ACC112 (cell line): ENCODE data around the gene AP2A2.

Experiments used
- H2AFZ ChIP-seq: fragments of 200-600 bp; sonication (generic); one replicate; pipeline ENCODE4 v1.6.0; 2017; ENCODE audit warnings: antibody characterized with exemption, low read length; ENCODE audit not compliant: unreplicated experiment
- H3K27ac ChIP-seq: fragments of 200-600 bp; sonication (generic); 2 replicates; pipeline ENCODE4 v1.5.1; 2014; ENCODE audit warnings: low read depth, mild to moderate bottlenecking, antibody characterized with exemption, low read length, moderate library complexity
- H3K27me3 ChIP-seq: fragments of 200-600 bp; sonication (generic); 2 replicates; pipeline ENCODE4 v1.6.1; 2014; ENCODE audit warnings: mild to moderate bottlenecking, antibody characterized with exemption, low read length, moderate library complexity, mixed read lengths; ENCODE audit not compliant: insufficient read depth
- H3K36me3 ChIP-seq: fragments of 200-600 bp; sonication (generic); 2 replicates; pipeline ENCODE4 v1.6.1; 2016; ENCODE audit warnings: mild to moderate bottlenecking, antibody characterized with exemption, low read length, moderate library complexity, mixed read lengths; ENCODE audit not compliant: insufficient read depth
- H3K4me1 ChIP-seq: fragments of 200-600 bp; sonication (generic); one replicate; pipeline ENCODE4 v1.6.1; 2016; ENCODE audit warnings: low read length, mixed read lengths; ENCODE audit not compliant: insufficient read depth, unreplicated experiment, control insufficient read depth
- H3K4me3 ChIP-seq: fragments of 200-600 bp; sonication (generic); 2 replicates; pipeline ENCODE4 v1.5.1; 2014; ENCODE audit warnings: mild to moderate bottlenecking, low read depth, low read length
- H3K79me2 ChIP-seq: fragments of 200-600 bp; sonication (generic); one replicate; pipeline ENCODE4 v1.6.0; 2016; ENCODE audit warnings: low read length; ENCODE audit not compliant: control insufficient read depth, unreplicated experiment, insufficient read depth

AP2A2 gene

DNA sequence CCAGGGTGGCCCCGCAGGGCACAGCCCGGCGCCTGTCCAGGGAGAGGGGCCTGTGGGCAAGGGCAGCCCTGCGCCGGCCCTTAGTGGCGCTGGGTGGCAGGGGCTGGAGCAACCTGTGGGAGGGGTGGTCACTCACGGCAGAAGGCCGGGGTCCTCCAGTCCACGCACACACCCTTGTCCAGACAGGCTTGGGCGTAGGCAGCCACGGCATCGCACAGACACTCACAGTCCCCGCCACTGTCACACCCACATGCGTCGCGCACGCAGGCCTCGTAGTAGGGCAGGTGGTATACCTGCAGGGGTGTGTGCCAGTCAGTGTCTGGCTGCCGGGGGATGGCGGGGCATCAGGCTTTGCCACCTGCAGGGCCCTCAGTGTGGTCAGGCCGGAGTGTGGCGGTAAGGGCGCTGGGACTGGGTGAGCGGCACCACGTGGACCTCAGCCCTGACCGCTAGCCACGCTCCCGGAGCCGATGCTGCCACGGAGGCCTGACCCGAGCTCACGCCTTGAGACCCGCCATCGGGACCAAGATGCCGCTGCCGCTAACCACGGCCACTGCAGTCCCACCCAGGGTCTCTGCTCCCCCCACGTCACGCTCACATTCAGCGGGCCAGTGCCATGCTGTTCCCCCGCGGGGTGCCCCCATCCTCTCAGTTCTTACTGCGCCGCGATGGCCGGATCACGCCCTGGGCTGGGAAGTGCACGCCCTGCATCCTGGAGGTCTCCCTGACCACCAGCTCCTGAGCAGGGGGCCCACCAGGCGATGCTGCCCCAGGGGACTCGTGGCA lies 98.3 kb downstream of the AP2A2 start:
- H3K36me3 ChIP-seq: no peaks in the 10 kb centered on the region
- no peak overlapping the region for H3K4me3 ChIP-seq
- H3K27ac ChIP-seq: no peak overlapping the region
- no peak overlapping the region for H2AFZ ChIP-seq
- H3K4me1 ChIP-seq: no peaks in the 10 kb centered on the region
- no peaks in the 10 kb centered on the region for H3K79me2 ChIP-seq
- H3K27me3 ChIP-seq: no peaks in the 10 kb centered on the region

DNA sequence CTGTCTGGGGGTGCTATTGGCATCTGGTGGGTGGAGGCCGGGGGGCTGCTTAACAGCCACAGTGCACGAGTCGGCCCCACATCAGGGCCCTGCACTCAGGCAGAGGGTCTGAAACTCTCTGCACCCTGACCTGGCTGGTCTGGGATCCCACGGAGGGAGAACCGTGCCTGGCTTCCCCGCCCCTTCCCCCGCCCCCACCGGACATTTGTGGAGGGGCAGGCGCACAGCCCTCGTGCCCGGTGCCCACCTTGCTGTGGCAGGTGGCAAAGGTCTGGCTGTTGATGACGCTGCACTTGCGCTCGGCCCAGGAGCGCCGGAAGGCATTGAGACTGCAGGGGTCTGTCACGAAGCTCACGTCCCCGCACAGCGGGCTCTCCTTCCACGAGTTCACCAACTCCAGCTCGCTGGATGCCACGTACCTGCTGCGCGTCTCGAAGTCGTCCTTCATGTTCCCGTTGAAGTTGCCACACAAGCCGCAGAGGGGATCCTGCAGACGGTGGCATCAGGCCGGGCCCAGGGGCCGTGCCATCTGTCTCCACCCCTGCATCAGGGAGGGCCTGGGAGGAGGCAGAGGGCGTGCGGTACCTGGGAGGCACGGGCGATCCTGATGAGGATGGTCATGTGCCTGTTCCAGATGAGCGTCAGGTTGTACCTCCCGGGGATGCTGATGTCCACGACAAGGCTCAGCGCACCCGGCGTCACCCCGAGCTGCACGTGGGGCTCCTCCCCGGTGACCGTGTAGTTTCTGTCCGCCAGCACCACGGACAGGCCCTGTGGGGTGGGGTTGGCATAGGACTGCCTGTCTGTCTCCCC lies 99.1 kb downstream of the AP2A2 start:
- Histone ChIP-seq H3K36me3 (no peaks in the 10 kb centered on the region), H3K4me3 (no peak overlapping the region), H3K27ac (no peak overlapping the region), H3K27me3 (no peaks in the 10 kb centered on the region), H2AFZ (no peak overlapping the region), H3K79me2 (no peaks in the 10 kb centered on the region), H3K4me1 (no peaks in the 10 kb centered on the region)

DNA sequence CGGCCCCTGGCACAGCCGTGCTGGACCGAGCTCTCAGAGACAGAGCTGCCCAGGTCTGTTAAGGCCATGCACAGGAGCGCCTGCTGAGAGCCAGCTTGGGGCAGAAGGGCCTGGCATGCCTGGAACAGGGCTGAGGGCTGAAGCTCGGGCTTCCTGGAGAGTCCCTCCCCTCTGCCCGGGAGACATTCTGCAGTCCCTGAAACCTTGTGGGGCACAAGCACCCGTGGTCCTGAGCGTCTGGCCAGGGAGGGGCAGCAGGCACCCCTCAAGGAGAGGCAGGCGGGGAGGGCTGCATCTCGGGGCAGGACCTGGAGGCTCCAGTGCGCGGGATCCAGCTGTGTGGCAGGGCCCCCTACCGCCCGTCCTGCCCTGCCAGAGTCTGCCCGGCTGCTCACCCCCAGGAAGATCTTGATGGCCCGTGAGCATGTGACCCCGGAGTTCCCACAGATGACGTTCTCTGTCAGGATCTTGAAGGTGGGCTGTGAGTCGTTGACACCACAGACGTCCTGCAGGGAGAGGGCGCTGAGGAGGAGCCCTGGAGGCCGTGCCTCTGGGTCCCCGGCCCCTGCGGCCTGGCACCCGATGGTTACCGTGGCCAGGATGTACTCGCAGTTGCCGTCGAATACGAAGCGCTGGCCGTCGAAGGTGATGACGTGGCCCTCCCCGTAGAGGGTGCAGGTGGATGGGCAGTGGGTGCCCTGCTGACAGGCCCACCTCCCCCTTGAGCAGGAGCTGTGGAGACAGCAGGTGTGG lies 99.9 kb downstream of the AP2A2 start:
- no peaks in the 10 kb centered on the region for H3K27me3 ChIP-seq

DNA sequence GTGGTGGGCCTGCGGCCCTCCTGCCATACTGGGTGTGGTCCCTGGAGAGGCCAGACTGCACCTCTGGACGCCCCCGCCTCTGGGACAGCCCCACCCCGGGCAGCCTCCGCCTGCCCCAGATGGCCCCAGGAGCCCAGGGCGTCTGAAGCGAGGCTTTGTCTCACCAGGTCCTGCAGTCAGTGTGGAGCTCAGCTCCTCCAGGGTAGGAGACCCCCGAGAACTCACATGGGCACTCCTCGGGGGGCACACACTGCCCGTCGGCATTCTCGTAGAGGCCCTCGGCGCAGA lies 100.4 kb downstream of the AP2A2 start:
- Histone ChIP-seq H3K4me3 (no peak overlapping the region), H3K4me1 (no peaks in the 10 kb centered on the region), H3K27me3 (no peaks in the 10 kb centered on the region), H2AFZ (no peak overlapping the region), H3K27ac (no peak overlapping the region), H3K36me3 (no peaks in the 10 kb centered on the region), H3K79me2 (no peaks in the 10 kb centered on the region)

More for the DNA sequence above, 99.9 kb downstream of the AP2A2 start:
- no peak overlapping the region for H3K27ac ChIP-seq
- H3K4me1 ChIP-seq: no peaks in the 10 kb centered on the region
- no peak overlapping the region for H3K4me3 ChIP-seq
- no peaks in the 10 kb centered on the region for H3K36me3 ChIP-seq
- H2AFZ ChIP-seq: no peak overlapping the region
- H3K79me2 ChIP-seq: no peaks in the 10 kb centered on the region

DNA sequence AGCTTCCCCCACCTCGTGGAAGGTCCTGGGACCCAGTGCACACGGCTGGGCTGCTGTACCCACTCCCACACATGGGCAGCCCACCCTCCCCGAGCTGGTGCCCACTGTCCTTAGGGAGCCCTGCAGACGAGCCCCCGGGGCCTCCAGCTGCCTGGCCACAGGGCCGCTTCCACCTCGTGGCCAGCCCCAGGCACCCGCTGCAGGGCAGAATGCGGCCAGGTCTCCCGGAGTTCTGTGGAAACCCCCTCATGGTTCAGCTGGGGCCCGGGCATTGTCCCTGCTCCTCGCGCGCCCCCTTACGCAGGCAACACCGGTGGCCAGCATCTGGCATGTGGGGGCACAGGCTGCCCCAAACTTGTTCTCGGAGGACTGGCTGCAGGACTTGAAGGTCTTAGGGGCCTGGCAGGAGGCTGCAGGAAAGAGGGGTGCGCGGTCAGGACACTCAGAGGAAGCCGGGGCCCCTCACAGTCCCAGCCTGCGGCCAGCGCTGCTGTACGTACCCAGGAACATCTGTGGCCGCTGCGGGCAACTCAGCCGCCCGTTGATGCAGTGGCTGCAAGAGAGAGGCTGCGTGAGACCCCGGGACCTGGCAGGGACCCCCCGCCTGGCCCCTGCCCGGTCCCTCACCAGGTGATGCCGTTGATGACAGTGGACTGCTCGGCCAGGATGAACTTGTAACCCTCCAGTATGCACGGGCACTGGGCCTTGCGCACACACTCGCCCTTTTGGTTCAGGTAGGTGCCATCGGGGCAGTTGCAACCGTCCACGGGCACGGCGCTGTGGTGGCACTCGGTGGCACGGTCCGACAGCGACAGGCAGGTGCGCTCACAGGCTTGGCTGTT lies 101.2 kb downstream of the AP2A2 start:
- no peaks in the 10 kb centered on the region for H3K36me3 ChIP-seq
- H3K79me2 ChIP-seq: no peaks in the 10 kb centered on the region
- H3K27ac ChIP-seq: no peak overlapping the region
- no peak overlapping the region for H2AFZ ChIP-seq
- no peaks in the 10 kb centered on the region for H3K27me3 ChIP-seq
- H3K4me3 ChIP-seq: no peak overlapping the region
- H3K4me1 ChIP-seq: no peaks in the 10 kb centered on the region

- Histone ChIP-seq H3K4me3 (no peak overlapping the region), H3K4me1 (no peaks in the 10 kb centered on the region), H2AFZ (no peak overlapping the region), H3K36me3 (no peaks in the 10 kb centered on the region), H3K27me3 (no peaks in the 10 kb centered on the region), H3K79me2 (no peaks in the 10 kb centered on the region), H3K27ac (no peak overlapping the region)
These were observed 102.0 kb downstream of the AP2A2 start for GRCh38 chr11:1027483-1028290.

GRCh38 chr11:1028291-1028540 lies 102.5 kb downstream of the AP2A2 start:
- Histone ChIP-seq H2AFZ (no peak overlapping the region), H3K4me3 (no peak overlapping the region), H3K4me1 (no peaks in the 10 kb centered on the region), H3K79me2 (no peaks in the 10 kb centered on the region), H3K27ac (no peak overlapping the region), H3K27me3 (no peaks in the 10 kb centered on the region), H3K36me3 (no peaks in the 10 kb centered on the region)

- Histone ChIP-seq H3K27me3 (no peaks in the 10 kb centered on the region), H3K27ac (no peak overlapping the region), H3K36me3 (no peaks in the 10 kb centered on the region), H3K79me2 (no peaks in the 10 kb centered on the region), H3K4me1 (no peaks in the 10 kb centered on the region), H3K4me3 (no peak overlapping the region), H2AFZ (no peak overlapping the region)
These were observed 102.9 kb downstream of the AP2A2 start for GRCh38 chr11:1028616-1029015.

DNA sequence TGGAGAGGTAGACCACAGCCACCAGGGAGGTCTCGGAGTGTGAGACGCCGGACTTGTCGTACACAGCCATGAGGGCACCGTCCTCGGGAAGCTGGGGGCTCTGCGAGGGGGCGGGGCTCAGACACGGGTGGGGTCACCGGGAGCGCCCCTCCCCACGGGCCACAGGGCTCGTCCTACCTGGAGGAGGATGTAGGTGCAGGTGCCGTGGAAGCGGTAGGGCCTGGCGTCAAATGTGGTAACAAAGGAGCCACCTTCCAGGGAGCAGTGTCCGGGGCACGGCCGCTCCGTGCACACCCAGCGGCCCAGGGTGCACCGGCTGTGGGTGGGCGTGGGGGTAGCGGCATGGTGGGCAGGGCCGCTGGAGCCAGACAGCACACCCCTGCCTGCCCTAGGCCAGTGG lies 103.4 kb downstream of the AP2A2 start:
- Histone ChIP-seq H3K27ac (no peak overlapping the region), H3K4me1 (no peaks in the 10 kb centered on the region), H3K27me3 (no peaks in the 10 kb centered on the region), H3K4me3 (no peak overlapping the region), H2AFZ (no peak overlapping the region), H3K79me2 (no peaks in the 10 kb centered on the region), H3K36me3 (no peaks in the 10 kb centered on the region)

DNA sequence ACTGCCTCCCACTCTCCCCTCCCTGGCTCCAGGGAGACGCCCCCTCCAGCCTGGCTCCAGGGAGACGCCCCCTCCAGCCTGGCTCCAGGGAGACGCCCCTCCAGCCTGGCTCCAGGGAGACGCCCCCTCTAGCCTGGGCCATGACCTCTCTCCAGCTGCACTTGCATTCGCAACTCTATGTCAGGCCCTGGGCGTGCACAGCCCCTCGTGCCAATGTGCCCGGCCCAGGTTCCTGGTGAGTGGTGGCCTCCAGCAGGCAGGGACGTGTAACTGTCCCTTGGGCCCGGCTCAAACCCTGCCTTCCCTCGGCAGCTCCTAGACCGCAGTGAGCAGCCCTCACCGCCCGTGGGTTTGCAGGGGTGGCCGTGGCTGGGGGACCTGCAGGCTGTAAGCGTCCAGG lies 104.0 kb downstream of the AP2A2 start:
- Histone ChIP-seq H3K27ac (no peak overlapping the region), H3K36me3 (no peaks in the 10 kb centered on the region), H3K4me3 (no peak overlapping the region), H2AFZ (no peak overlapping the region), H3K79me2 (no peaks in the 10 kb centered on the region), H3K4me1 (no peaks in the 10 kb centered on the region), H3K27me3 (no peaks in the 10 kb centered on the region)
